Tracheal epithelial cell (primary cell): ENCODE results near the gene EIF4B. TPM values are rescaled to one million over a fixed set of nuclear protein-coding genes. Genes with fewer than 3 reads are reported as not detected.

Experiments
- total RNA-seq: library from RNA; depleted of rRNA; stranded (reverse); fragments of >200 nt; gene quantifications from 2 replicates; pipeline ENCODE4 v1.2.1, GENCODE V29; 2014

The EIF4B gene, protein sequence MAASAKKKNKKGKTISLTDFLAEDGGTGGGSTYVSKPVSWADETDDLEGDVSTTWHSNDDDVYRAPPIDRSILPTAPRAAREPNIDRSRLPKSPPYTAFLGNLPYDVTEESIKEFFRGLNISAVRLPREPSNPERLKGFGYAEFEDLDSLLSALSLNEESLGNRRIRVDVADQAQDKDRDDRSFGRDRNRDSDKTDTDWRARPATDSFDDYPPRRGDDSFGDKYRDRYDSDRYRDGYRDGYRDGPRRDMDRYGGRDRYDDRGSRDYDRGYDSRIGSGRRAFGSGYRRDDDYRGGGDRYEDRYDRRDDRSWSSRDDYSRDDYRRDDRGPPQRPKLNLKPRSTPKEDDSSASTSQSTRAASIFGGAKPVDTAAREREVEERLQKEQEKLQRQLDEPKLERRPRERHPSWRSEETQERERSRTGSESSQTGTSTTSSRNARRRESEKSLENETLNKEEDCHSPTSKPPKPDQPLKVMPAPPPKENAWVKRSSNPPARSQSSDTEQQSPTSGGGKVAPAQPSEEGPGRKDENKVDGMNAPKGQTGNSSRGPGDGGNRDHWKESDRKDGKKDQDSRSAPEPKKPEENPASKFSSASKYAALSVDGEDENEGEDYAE
- 1,814 and 2,262 TPM in 2 replicates for total RNA-seq

DNA sequence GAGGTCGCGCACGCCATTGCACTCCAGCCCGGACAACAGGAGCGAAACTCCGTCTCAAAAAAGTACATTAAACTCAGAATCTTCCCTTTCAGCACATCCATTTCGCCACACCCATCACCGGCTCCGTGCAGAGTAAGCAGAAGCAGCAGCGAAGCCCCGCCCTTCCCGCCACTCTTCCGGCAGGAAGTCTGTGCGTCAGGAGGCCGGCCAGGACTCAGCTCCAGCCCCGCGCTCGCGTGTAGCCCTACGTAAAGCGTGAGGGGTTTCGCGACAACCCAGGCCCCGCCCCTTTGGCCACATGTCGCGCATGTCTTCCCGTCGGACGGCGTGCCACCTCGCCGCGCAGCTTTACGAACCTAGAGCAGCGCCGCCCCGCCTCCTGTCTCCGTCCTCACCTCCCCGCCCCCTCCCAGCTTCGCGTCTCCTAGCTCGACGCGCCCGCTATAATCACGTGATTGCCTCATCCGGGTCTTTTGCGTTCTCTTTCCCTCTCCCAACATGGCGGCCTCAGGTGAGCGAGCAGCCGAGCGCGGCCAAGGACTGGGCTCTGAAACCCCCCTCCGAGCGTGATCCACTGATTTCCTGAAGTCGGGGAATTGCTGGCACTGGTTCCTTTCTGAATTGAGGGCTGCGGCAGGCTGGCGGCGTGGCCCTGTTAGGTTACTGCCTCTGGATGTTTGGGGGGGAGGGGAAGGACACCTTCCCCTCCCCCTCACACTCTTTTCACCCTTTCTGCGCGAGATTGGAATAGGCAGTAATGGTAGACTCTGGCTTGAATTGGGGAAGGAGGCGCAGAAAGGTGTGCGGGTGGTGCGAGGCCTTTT, at the start of gene EIF4B:
TSS of gene EIF4B (plus strand) at position 471 of the 824 bp plus-strand sequence. CDS start at position 499, 28 bp downstream.

DNA sequence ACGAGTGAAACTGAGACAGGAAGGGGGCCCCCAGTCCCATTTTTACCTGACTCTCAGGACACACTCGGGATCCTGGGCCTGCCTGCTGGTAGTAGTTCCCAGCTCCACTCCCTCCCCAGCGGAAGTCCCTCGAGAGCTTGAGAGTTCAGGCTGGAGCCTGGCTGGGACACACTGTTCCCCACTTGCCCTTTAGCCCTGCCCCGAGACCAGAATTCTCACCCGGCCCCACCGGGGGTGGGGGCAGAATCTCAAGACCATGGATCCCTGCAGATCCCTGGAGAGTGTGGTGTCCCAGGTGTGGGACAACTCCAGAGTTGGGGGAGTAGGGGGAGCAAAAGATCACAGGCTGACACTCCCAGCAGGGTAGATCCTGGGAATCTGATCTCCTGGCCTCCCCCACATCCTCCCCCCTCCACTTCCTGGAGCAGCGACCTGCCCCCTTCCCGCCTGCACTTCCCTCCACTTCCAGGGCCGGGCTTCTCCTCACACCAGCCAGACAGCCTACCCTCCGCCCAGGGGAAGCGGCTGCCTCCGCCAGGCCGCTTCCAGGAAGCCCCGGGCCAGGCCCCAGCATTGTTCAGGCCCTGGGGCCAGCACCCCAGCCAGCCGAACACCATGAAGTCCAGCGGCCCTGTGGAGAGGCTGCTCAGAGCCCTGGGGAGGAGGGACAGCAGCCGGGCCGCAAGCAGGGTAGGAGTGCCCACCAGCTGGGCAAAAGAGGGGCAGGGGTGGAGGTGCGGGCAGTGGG, 43.5 kb downstream of the EIF4B start, which contains the start of gene TNS2:
TSS of gene TNS2 (plus strand) at position 495 of the 748 bp plus-strand sequence. CDS start at position 616, 121 bp downstream.

DNA sequence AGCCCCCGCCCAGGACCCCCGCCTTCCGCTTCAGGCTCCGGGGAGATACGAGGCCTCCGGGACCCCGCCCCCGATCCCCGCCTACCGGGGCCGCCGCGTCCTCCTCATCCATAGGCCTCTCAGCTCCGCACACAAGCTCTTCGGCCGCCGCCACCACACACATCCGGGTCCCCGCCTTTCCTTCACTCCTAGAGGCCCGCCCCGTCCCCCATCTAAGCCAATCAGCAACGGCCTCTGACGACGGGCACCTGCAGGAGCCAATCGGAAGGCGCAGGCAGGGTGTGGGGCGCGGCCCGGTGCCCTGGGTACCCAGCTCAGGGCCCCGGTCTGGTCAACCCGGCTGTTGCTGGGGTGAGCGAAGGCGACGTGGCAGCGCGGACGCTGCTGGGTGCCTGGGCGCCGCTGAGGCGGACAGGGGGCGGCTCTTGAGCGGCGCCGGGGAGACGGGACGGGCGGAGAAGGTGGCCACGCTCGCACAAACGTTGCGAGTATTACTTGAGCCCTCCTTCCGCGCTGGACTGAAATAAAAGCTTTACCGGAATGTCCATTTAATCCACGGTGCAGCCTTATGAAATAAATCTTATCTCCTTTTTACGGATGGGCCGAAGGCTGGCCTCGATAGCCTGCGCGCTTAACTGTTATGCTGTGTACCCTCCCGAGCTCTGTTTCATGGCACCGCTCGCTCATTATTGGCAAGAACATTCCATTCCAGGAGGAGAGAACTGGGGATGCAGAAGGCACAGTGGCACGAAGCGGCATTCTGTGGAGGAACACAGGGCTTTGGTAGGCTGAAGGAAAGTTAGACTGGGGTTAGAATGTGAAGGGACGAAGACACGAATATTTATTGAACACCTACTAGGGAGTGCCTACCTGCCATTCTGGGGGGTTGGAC, 73.2 kb downstream of the EIF4B start, which contains the start of gene SPRYD3:
TSS of gene SPRYD3 (minus strand) at position 165 of the 892 bp plus-strand sequence. CDS start at position 108, 57 bp downstream.

Other genes with a start within 250 kb of the EIF4B start
- gene KRT76, start 229.1 kb upstream of the EIF4B start, total RNA-seq = not detected in 2 replicates
- not detected in 2 replicates for gene KRT3, start 210.3 kb upstream of the EIF4B start, total RNA-seq
- 0.96 and 12.1 TPM in 2 replicates for gene KRT4, start 192.3 kb upstream of the EIF4B start, total RNA-seq
- gene KRT79, start 172.1 kb upstream of the EIF4B start, total RNA-seq = 0.21 and 0.24 TPM in 2 replicates
- gene KRT78, start 157.5 kb upstream of the EIF4B start, total RNA-seq = 1.3 and 1.7 TPM in 2 replicates
- gene KRT8, start 101.4 kb upstream of the EIF4B start, total RNA-seq = 140 and 289 TPM in 2 replicates
- 256 and 464 TPM in 2 replicates for gene KRT18, start 57.3 kb upstream of the EIF4B start, total RNA-seq
- gene TNS2, start 43.6 kb downstream of the EIF4B start, total RNA-seq = 0.43 and 2.7 TPM in 2 replicates
- 9.0 and 17.1 TPM in 2 replicates for gene SPRYD3, start 72.9 kb downstream of the EIF4B start, total RNA-seq
- 37.1 and 76.5 TPM in 2 replicates for gene IGFBP6, start 91.2 kb downstream of the EIF4B start, total RNA-seq
- not detected in 2 replicates for gene SOAT2, start 97.0 kb downstream of the EIF4B start, total RNA-seq
- 8.9 and 10.7 TPM in 2 replicates for gene ZNF740, start 174.3 kb downstream of the EIF4B start, total RNA-seq
- 1.5 and 3.4 TPM in 2 replicates for gene CSAD, start 174.5 kb downstream of the EIF4B start, total RNA-seq
- gene ITGB7, start 200.8 kb downstream of the EIF4B start, total RNA-seq = 3.4 and 9.4 TPM in 2 replicates
- 35.9 and 65.4 TPM in 2 replicates for gene RARG, start 225.8 kb downstream of the EIF4B start, total RNA-seq